ENCODE measurements around the gene THBS3.
"Not testable (repeated sequence)": the region's sequence is repeated elsewhere in the genome, so short reads cannot be mapped to it uniquely, and the experiment has no call there.

DNA sequence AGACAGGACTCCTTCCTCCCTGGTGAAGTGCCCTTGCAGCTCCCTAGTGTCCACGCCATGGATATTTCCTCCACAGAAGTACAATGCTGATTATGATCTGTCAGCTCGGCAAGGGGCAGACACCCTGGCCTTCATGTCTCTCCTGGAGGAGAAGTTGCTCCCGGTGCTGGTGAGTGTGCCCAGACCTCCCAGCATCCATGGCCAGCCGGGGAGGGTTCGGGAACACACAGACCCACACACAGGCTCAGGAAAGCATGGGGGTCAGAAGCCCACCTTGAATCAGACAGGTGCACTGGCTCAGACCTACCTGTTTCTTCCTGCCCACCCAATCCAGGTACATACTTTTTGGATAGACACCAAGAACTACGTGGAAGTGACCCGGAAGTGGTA lies 4.3 kb upstream of the THBS3 start:
- TF ChIP-seq, protein P1, sequence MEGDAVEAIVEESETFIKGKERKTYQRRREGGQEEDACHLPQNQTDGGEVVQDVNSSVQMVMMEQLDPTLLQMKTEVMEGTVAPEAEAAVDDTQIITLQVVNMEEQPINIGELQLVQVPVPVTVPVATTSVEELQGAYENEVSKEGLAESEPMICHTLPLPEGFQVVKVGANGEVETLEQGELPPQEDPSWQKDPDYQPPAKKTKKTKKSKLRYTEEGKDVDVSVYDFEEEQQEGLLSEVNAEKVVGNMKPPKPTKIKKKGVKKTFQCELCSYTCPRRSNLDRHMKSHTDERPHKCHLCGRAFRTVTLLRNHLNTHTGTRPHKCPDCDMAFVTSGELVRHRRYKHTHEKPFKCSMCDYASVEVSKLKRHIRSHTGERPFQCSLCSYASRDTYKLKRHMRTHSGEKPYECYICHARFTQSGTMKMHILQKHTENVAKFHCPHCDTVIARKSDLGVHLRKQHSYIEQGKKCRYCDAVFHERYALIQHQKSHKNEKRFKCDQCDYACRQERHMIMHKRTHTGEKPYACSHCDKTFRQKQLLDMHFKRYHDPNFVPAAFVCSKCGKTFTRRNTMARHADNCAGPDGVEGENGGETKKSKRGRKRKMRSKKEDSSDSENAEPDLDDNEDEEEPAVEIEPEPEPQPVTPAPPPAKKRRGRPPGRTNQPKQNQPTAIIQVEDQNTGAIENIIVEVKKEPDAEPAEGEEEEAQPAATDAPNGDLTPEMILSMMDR (IDR thresholded peaks at IDR 0.05 in 2 of 3, conservative IDR thresholded peaks at IDR 0.05 in 1 of 3; ENCODE audit: insufficient read depth in 2 of 3, low read depth in 1 of 3, low read length in 3 of 3) = not testable (repeated sequence)
- not testable (repeated sequence) for TF ChIP-seq POU5F1 (IDR thresholded peaks at IDR 0.05; ENCODE audit: borderline replicate concordance, low read depth, low read length, partially characterized antibody); HIVEP1 (CRISPR knock-in tag; IDR thresholded peaks at IDR 0.05); MAFG (tag; conservative IDR thresholded peaks at IDR 0.05); CEBPG (CRISPR knock-in tag; IDR thresholded peaks at IDR 0.05); CEBPG (tag; conservative IDR thresholded peaks at IDR 0.05 in 1 of 2, IDR thresholded peaks at IDR 0.05 in 1 of 2)
